HEK293 (cell line): ENCODE data around the gene GLT8D2.

Source experiments
- CTCF ChIA-PET: fragments of 350-600 bp; formaldehyde crosslinking; extraction: SDS; loops from one replicate; lab custom pipeline; 2021; ENCODE audit warnings: antibody characterized with exemption; lab: Yijun Ruan, JAX
- POLR2A ChIA-PET: fragments of 300-600 bp; formaldehyde crosslinking; extraction: SDS; loops from one replicate; lab custom pipeline; 2020; ENCODE audit warnings: antibody characterized with exemption, inconsistent platforms; lab: Yijun Ruan, JAX
- H3K27ac ChIP-seq: fragments of 200-500 bp; sonication (Bioruptor generic); 2 replicates; pipeline ENCODE4 v1.5.1; 2014; ENCODE audit warnings: low read depth, low read length, control low read depth, inconsistent platforms; ENCODE audit errors: extremely low read depth
- H3K36me3 ChIP-seq, 2 experiments: fragments of 200-500 bp in 1 of 2; sonication (Bioruptor generic) in 1 of 2; 1 replicate in 1 of 2; 2 replicates in 1 of 2; pipeline ENCODE4 v1.5.1; 2014 to 2017; ENCODE audit warnings: inconsistent platforms in 2 of 2, low read length in 2 of 2; ENCODE audit not compliant: control insufficient read depth in 2 of 2, insufficient read depth in 1 of 2
- H3K4me1 ChIP-seq: fragments of 200-500 bp; sonication (Bioruptor generic); 2 replicates; pipeline ENCODE4 v1.5.1; 2014; ENCODE audit warnings: mild to moderate bottlenecking, low read length, inconsistent platforms; ENCODE audit not compliant: control insufficient read depth, insufficient read depth
- H3K4me3 ChIP-seq: 2 replicates; pipeline ENCODE4 v1.5.1; 2011; ENCODE audit warnings: low read depth, mild to moderate bottlenecking, control low read depth, low read length, moderate library complexity
- H3K9me3 ChIP-seq: fragments of 200-500 bp; sonication (Bioruptor generic); 2 replicates; pipeline ENCODE4 v1.5.1; 2014; ENCODE audit warnings: low read depth, low read length, inconsistent platforms; ENCODE audit not compliant: control insufficient read depth, insufficient read depth
- HOXC10 ChIP-seq: sonication (generic); formaldehyde crosslinking; IDR thresholded peaks from 2 replicates; pipeline ENCODE4 v1.8.1; 2023; ENCODE audit warnings: mild to moderate bottlenecking, missing genetic modification reagents
- IKZF3 ChIP-seq: fragments of 450-650 bp; IDR thresholded peaks from 2 replicates; pipeline ENCODE4 v1.5.0; 2018; ENCODE audit warnings: missing biosample characterization, mild to moderate bottlenecking, missing genetic modification characterization, moderate library complexity
- PRDM1 ChIP-seq: fragments of 450-650 bp; formaldehyde crosslinking; IDR thresholded peaks from 2 replicates; pipeline ENCODE4; 2016; ENCODE audit warnings: missing biosample characterization, missing genetic modification characterization
- ZBTB11 ChIP-seq: fragments of 450-650 bp; formaldehyde crosslinking; conservative IDR thresholded peaks from 2 replicates; pipeline ENCODE4 v1.5.1; 2016; ENCODE audit warnings: low read depth, missing biosample characterization, missing genetic modification characterization
- ZBTB44 ChIP-seq: fragments of 450-650 bp; IDR thresholded peaks from 2 replicates; pipeline ENCODE4 v1.5.1; 2018; ENCODE audit warnings: missing biosample characterization, mild to moderate bottlenecking, missing genetic modification characterization
- ZBTB48 ChIP-seq: fragments of 450-650 bp; formaldehyde crosslinking; IDR thresholded peaks from 2 replicates; pipeline ENCODE4 v1.5.1; 2016; ENCODE audit warnings: missing biosample characterization, missing genetic modification characterization
- ZNF114 ChIP-seq: fragments of 450-650 bp; formaldehyde crosslinking; IDR thresholded peaks from 2 replicates; pipeline ENCODE4 v1.5.0; 2017; ENCODE audit warnings: missing biosample characterization, missing genetic modification characterization
- ZNF133 ChIP-seq: fragments of 450-650 bp; formaldehyde crosslinking; IDR thresholded peaks from 2 replicates; pipeline ENCODE4 v1.5.1; 2016; ENCODE audit warnings: missing biosample characterization, missing genetic modification characterization
- ZNF146 ChIP-seq: fragments of 450-650 bp; formaldehyde crosslinking; IDR thresholded peaks from 2 replicates; pipeline ENCODE4 v1.5.1; 2016; ENCODE audit warnings: missing biosample characterization, missing genetic modification characterization
- ZNF175 ChIP-seq: fragments of 450-650 bp; formaldehyde crosslinking; IDR thresholded peaks from 2 replicates; pipeline ENCODE4 v1.5.1; 2016; ENCODE audit warnings: missing biosample characterization, missing genetic modification characterization
- ZNF223 ChIP-seq: fragments of 450-650 bp; formaldehyde crosslinking; IDR thresholded peaks from 2 replicates; pipeline ENCODE4 v1.5.1; 2016; ENCODE audit warnings: missing biosample characterization, missing genetic modification characterization
- ZNF24 ChIP-seq: fragments of 450-650 bp; formaldehyde crosslinking; IDR thresholded peaks from 2 replicates; pipeline ENCODE4 v1.5.1; 2016; ENCODE audit warnings: missing biosample characterization, missing genetic modification characterization
- ZNF302 ChIP-seq: fragments of 450-650 bp; formaldehyde crosslinking; IDR thresholded peaks from 2 replicates; pipeline ENCODE4 v1.5.1; 2016; ENCODE audit warnings: missing biosample characterization, missing genetic modification characterization, low read depth
- ZNF341 ChIP-seq: fragments of 450-650 bp; formaldehyde crosslinking; IDR thresholded peaks from 2 replicates; pipeline ENCODE4; 2016; ENCODE audit warnings: low read depth, missing biosample characterization, missing genetic modification characterization
- ZNF398 ChIP-seq: fragments of 450-650 bp; formaldehyde crosslinking; IDR thresholded peaks from 2 replicates; pipeline ENCODE4 v1.5.1; 2017; ENCODE audit warnings: missing biosample characterization, missing genetic modification characterization
- ZNF518A ChIP-seq: fragments of 450-650 bp; formaldehyde crosslinking; conservative IDR thresholded peaks from 2 replicates; pipeline ENCODE4 v1.5.1; 2016; ENCODE audit warnings: low read depth, missing biosample characterization, missing genetic modification characterization
- ZNF639 ChIP-seq: fragments of 450-650 bp; formaldehyde crosslinking; IDR thresholded peaks from 2 replicates; pipeline ENCODE4 v1.5.1; 2016; ENCODE audit warnings: missing biosample characterization, missing genetic modification characterization
- ZNF660 ChIP-seq: fragments of 450-650 bp; IDR thresholded peaks from 2 replicates; pipeline ENCODE4 v1.5.1; 2018; ENCODE audit warnings: missing biosample characterization, mild to moderate bottlenecking, missing genetic modification characterization
- ZSCAN30 ChIP-seq: fragments of 450-650 bp; IDR thresholded peaks from 2 replicates; pipeline ENCODE4 v1.5.1; 2018; ENCODE audit warnings: missing biosample characterization, mild to moderate bottlenecking, missing genetic modification characterization, moderate library complexity

The GLT8D2 gene

GRCh38 chr12:104049278-104049902 lies 597 bp downstream of the GLT8D2 start:
- no peaks in the 10 kb centered on the region for H3K36me3 ChIP-seq
- ChIA-PET CTCF (no interaction called here), POLR2A (interaction anchor here (1.5 kb wide), 1 partner anchor 83 kb away, joined by 7 read pairs; the partner anchor contains the start of gene TDG)
- H3K4me1 ChIP-seq = no peaks in the 10 kb centered on the region; the same call in 1 of the 2 replicates
- peak overlapping the region; percentile 7; the same call in 1 of the 2 replicates for H3K27ac ChIP-seq
- peak; percentile 90 for TF ChIP-seq ZNF341 (tag by site-specific recombination)
- TF ChIP-seq ZBTB11 = no peak
- TF ChIP-seq ZNF133 (tag by site-specific recombination) = no peak
- peak; percentile 35; the same call in 1 of the 2 replicates for TF ChIP-seq IKZF3 (tag by site-specific recombination)
- TF ChIP-seq ZNF518A (tag by site-specific recombination) = no peak
- TF ChIP-seq ZSCAN30 (tag by site-specific recombination) = no peak
- no peak for TF ChIP-seq ZNF114 (tag by site-specific recombination)
- TF ChIP-seq HOXC10 (CRISPR knock-in tag) = 0 out of 2 replicates have a peak, but pooled peaks have one; percentile 21
- TF ChIP-seq ZNF146 = no peak
- 0 out of 2 replicates have a peak, but pooled peaks have one; percentile 18 for TF ChIP-seq ZNF660 (tag by site-specific recombination)
- no peak for TF ChIP-seq ZBTB44 (tag by site-specific recombination)
- TF ChIP-seq ZNF223 (tag by site-specific recombination) = no peak
- no peak for TF ChIP-seq ZNF175
- TF ChIP-seq ZNF24 (tag by site-specific recombination) = 0 out of 2 replicates have a peak, but pooled peaks have one; percentile 33
- H3K9me3 ChIP-seq = no peaks in the 10 kb centered on the region
- H3K4me3 ChIP-seq = peak overlapping the region; percentile 50

GRCh38 chr12:104048811-104049210 lies 1.2 kb downstream of the GLT8D2 start:
- H3K27ac ChIP-seq = no peak overlapping the region
- no peaks in the 10 kb centered on the region for H3K9me3 ChIP-seq
- no peaks in the 10 kb centered on the region; the same call in 1 of the 2 replicates for H3K4me1 ChIP-seq
- TF ChIP-seq ZBTB48 (tag by site-specific recombination) = no peak
- 0 out of 2 replicates have a peak, but pooled peaks have one; percentile 38 for TF ChIP-seq PRDM1 (tag by site-specific recombination)
- no peak for TF ChIP-seq ZNF398 (tag by site-specific recombination)
- TF ChIP-seq ZNF639 (tag by site-specific recombination) = no peak
- no peak for TF ChIP-seq ZNF302 (tag by site-specific recombination)
- H3K36me3 ChIP-seq = no peaks in the 10 kb centered on the region
- H3K4me3 ChIP-seq = no peak overlapping the region
- POLR2A ChIA-PET = no interaction called here
- CTCF ChIA-PET = interaction anchor here (0.6 kb wide), 1 partner anchor 1705 kb away, joined by 4 read pairs; no protein-coding TSS in a partner anchor
